ENCODE measurements around the gene PDZK1IP1. TPM values are rescaled to one million over a fixed set of nuclear protein-coding genes. Genes with fewer than 3 reads are reported as not detected.

The PDZK1IP1 gene, protein sequence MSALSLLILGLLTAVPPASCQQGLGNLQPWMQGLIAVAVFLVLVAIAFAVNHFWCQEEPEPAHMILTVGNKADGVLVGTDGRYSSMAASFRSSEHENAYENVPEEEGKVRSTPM
- polyA plus RNA-seq (2011; rRNA removed) (not detected in 2 replicates), polyA minus RNA-seq (2011; rRNA and poly(A)+ RNA removed) (not detected in 2 replicates)

DNA sequence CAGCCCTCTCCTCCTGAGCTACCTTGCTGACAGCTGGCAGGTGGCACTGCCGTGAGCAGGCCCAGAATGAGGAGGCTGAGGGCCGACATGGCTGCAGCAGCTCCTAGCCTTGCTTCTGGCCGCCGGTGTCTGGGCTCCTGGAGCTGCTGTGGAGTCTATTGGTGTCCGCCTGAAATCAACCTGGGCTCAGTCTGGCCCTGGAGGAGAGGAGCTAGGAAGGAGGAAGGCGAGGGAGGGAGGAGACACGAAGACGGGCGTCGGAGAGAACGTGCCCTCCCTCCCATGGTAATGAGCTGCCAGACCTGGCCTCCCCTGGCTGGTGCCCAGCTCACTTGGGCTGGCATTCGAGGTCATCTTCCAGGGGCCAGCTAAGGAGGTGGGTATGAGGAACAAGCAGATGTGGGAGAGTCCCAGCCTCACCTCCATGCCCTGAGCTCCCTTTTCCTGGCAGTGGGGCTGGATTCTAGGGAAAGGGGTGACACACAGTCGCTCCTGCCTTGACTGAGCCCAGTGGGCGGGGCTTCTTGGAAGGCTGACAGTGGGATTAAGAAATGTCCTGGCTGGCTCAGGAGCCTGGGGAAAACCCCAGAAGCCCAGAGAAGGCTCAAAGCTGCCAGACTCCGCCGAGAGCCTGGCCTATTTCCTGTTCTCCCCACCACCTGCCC is at the start of gene PDZK1IP1:
Gene PDZK1IP1 (minus strand): TSS at position 193 of the 665 bp plus-strand sequence. CDS start 104 bp downstream, at position 89.
- Histone ChIP-seq H3K27ac (ENCODE audit: low read depth, low read length) (no peak within 1 kb of the TSS), H3K27me3 (ENCODE audit: control insufficient read depth, insufficient read depth, low read length) (peaks cover 9% of the 10 kb centered on the region), H3K9me3 (ENCODE audit: control insufficient read depth, insufficient read depth, low read length) (no peaks in the 10 kb centered on the region), H3K4me3 (ENCODE audit: low read depth, low read length) (no peak within 1 kb of the TSS)
- TF ChIP-seq, protein P1, sequence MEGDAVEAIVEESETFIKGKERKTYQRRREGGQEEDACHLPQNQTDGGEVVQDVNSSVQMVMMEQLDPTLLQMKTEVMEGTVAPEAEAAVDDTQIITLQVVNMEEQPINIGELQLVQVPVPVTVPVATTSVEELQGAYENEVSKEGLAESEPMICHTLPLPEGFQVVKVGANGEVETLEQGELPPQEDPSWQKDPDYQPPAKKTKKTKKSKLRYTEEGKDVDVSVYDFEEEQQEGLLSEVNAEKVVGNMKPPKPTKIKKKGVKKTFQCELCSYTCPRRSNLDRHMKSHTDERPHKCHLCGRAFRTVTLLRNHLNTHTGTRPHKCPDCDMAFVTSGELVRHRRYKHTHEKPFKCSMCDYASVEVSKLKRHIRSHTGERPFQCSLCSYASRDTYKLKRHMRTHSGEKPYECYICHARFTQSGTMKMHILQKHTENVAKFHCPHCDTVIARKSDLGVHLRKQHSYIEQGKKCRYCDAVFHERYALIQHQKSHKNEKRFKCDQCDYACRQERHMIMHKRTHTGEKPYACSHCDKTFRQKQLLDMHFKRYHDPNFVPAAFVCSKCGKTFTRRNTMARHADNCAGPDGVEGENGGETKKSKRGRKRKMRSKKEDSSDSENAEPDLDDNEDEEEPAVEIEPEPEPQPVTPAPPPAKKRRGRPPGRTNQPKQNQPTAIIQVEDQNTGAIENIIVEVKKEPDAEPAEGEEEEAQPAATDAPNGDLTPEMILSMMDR (IDR thresholded peaks at IDR 0.05; ENCODE audit: low read depth, low read length) = no peak
- ChIA-PET POLR2A (interaction anchor here (1.3 kb wide), 1 partner anchor 11 kb away, joined by 5 read pairs; no protein-coding TSS in a partner anchor), CTCF (interaction anchor here (0.6 to 4.2 kb wide), 8 partner anchors 11 to 536 kb away, joined by 4 to 52 read pairs (median 6); partner anchors contain the start of gene FOXD2)
- peak; percentile 16 for DNase-seq (ENCODE audit: low read depth, low spot score)

DNA sequence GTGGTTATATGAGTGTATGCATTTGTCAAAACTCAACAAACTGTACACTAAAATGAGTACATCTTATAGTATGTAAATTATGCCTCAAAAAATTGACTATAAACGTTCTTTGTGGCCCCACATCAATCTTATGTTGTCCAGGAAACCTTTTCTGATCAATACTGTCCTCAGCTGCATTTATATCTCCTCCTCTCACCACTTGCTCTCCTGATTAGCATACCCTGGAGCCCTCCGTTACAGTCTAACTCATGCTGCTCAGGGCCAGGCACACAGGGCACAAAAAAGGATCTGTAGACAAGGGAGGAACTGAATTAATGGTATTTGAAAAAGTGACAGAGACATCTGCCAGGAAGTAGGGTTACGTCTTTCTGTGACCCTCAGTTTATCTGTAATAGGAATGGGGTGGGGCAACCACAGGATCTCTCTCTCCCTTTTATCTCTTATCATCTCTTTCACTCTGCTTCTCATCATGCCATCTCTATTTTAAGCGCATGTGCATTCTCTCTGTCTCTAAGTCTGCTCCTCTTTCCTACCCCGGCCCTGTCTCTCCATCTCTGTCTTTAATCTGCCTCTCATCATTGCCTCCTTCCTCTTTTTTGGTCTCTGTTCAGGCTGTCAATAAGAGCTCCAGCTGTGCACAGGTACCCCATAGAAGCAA is 49.2 kb upstream of the PDZK1IP1 start:
- TF ChIP-seq, protein P1 (IDR thresholded peaks at IDR 0.05; ENCODE audit: low read depth, low read length) = no peak
- Histone ChIP-seq H3K9me3 (ENCODE audit: control insufficient read depth, insufficient read depth, low read length) (no peaks in the 10 kb centered on the region), H3K27me3 (ENCODE audit: control insufficient read depth, insufficient read depth, low read length) (peaks cover 47% of the 10 kb centered on the region), H3K4me3 (ENCODE audit: low read depth, low read length) (no peak overlapping the region), H3K27ac (ENCODE audit: low read depth, low read length) (no peak overlapping the region)
- CTCF ChIA-PET = interaction anchor here (1.0 to 3.0 kb wide), 2 partner anchors 24 to 46 kb away, joined by 3 to 19 read pairs; no protein-coding TSS in a partner anchor
- POLR2A ChIA-PET = no interaction called here
- no peak for DNase-seq (ENCODE audit: low read depth, low spot score)

DNA sequence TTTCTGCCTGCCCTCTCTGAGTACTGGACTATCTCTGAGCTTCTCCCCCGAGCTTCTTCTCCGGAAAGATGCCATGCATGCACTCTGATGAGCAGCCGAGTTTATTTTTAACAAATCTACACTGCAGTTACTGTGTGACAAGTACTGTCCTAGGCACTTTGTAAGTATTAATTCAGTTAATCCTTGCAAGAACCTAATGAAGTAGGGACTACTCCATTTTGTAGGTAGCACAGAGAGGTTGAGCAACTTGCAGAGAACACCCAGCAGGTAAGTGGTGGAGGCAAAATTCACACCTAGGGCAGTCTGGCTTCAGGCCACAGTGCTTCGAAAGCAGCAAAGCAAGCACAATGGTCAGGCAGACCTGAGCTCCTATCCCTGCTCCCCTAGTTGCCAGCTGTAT is 46.0 kb upstream of the PDZK1IP1 start:
- POLR2A ChIA-PET = no interaction called here
- no peak overlapping the region for H3K27ac ChIP-seq (ENCODE audit: low read depth, low read length)
- DNase-seq (ENCODE audit: low read depth, low spot score) = no peak
- H3K4me3 ChIP-seq (ENCODE audit: low read depth, low read length) = no peak overlapping the region
- TF ChIP-seq, protein P1 (IDR thresholded peaks at IDR 0.05; ENCODE audit: low read depth, low read length) = no peak
- CTCF ChIA-PET = interaction anchor here (1.1 kb wide), 2 partner anchors 27 to 57 kb away, joined by 3 to 4 read pairs; no protein-coding TSS in a partner anchor
- H3K27me3 ChIP-seq (ENCODE audit: control insufficient read depth, insufficient read depth, low read length) = peaks cover 65% of the 10 kb centered on the region
- H3K9me3 ChIP-seq (ENCODE audit: control insufficient read depth, insufficient read depth, low read length) = peaks cover 3% of the 10 kb centered on the region; the same call in 1 of the 2 replicates

DNA sequence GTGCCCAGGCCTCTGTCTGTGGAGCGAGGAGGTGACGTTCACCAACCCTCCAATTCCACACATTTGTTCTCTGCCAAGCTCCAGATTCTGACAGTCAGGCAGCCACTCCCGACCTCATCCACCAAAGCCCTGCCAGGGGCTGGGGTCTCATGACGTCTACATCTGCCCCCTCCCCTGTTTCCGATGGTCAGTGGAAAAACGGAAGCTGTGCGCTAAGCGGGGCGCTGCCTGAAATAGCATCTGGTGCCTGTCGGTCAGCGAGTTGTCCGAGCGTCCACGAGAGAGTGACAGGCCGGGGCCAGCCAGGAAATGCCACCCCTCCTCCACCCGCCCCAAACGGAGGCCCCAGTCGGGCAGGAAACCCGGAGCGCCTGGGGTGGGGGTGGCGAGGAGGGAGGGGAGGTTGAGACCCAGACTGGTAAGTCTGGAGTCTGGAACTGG is 45.4 kb upstream of the PDZK1IP1 start:
- CTCF ChIA-PET = interaction anchor here (1.1 kb wide), 1 partner anchor 27 kb away, joined by 4 read pairs; no protein-coding TSS in a partner anchor
- no peak for DNase-seq (ENCODE audit: low read depth, low spot score)
- no peak overlapping the region for H3K4me3 ChIP-seq (ENCODE audit: low read depth, low read length)
- H3K27ac ChIP-seq (ENCODE audit: low read depth, low read length) = no peak overlapping the region
- POLR2A ChIA-PET = no interaction called here
- TF ChIP-seq, protein P1 (IDR thresholded peaks at IDR 0.05; ENCODE audit: low read depth, low read length) = no peak
- H3K9me3 ChIP-seq (ENCODE audit: control insufficient read depth, insufficient read depth, low read length) = peaks cover 3% of the 10 kb centered on the region; the same call in 1 of the 2 replicates
- peaks cover 70% of the 10 kb centered on the region for H3K27me3 ChIP-seq (ENCODE audit: control insufficient read depth, insufficient read depth, low read length)
